ENCODE results near the gene C2CD3. TPM values are rescaled to one million over a fixed set of nuclear protein-coding genes. Genes with fewer than 3 reads are reported as not detected.
A peak's percentile ranks its signal among the peaks of the same experiment; 100 is the strongest.

The C2CD3 gene
- total RNA-seq, 1 experiment from 2014 or later, result 61.9 TPM

DNA sequence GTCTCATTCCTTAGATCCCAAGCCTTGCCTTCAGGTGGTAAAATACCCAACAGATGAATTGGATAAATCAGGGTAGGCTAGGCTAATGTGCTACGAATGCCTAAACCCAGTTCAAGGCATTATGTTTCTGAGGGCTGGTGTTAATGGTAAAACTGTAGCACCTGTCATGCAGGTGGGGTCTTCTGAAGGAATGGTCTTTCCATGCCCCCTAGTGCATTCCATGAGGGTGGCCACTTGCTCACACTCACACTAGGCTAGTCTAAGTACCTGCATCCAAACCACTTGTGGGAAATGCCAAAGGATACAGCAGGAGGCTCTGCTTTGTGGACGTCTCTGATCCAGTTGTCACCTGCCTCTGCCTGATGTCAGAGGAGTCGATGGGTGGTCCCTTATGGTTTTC is 137.8 kb downstream of the C2CD3 start:
- in situ Hi-C loops (cut with HindIII; ENCODE audit: low sequenced_read_pairs), result no loop called here
- DNase-seq (ENCODE audit: low spot score), result no peak

- in situ Hi-C loops (cut with HindIII; ENCODE audit: low sequenced_read_pairs), result no loop called here
- no peak for DNase-seq (ENCODE audit: low spot score)
Measured at GRCh38 chr11:74030723-74031676, 139.8 kb downstream of the C2CD3 start.

DNA sequence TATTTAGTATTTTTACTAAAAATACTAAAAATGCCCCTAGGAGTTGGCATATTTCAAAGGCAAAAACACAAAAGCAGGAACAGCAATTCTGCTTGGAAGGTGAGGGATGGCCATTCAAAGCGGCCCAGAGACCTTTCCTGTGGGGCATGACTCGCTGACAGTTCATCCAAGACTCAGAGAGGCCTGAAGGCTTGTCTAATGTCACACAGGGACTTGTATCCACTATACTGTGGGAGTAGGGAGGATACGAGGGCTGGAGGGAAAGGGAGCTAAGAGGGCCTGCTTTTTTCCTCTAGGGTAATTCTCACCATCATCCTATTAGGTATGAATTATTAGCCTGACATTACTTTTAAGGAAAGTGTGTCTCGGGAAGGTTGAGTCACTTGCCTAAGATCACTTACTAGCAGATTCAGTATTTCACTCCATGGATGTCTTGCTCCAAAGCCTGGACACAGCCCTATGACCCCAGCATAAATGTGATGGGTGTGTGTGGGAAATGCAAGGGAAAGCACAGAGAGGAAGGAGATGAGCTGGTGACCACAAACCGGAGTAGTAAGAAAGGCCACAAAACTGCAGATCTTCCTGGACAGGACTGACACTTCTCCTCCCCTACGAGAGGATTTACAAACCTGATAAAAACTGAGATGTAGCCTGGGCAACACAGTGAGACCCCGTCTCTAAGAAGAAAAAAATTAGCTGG is 145.2 kb downstream of the C2CD3 start:
- in situ Hi-C loops (cut with HindIII; ENCODE audit: low sequenced_read_pairs), result no loop called here
- DNase-seq (ENCODE audit: low spot score), result no peak

DNA sequence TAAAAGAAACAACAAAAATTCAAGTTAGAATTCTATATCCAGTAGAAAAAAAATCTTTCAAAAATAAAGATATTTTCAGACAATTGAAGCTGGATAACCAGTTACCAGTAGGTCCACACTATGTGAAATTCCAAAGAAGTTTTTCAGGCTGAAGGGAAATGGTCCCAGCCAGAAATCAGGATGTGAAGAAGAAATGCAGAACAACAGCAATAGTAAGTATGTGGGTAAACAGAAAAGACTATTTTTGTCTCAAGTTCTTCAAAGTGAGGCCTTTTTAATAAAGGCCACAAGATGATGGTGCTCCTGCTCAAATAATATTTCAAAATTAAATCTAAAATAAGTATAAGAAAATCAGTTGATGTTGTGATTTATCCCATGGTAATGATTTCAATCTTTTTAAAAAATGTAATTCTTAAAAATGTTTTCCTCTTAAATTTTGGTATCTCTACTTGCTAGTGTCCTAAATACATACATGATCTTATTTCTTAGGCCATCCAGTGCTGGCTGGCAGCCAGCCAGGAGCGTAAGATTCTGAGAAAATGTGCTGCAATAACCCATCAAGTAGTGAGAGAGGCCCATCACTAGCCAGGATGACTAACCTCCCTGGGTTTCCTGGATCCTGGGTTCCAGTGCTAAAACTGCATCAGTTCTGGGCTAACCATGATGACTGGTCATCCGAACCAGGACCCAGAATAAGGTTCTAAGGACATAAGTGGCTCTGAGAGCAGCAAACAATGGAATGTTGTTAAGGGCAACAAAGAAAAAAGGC is 146.4 kb downstream of the C2CD3 start:
- peak; percentile 8 for DNase-seq (ENCODE audit: low spot score)
- in situ Hi-C loops (cut with HindIII; ENCODE audit: low sequenced_read_pairs), result no loop called here

- in situ Hi-C loops (cut with HindIII; ENCODE audit: low sequenced_read_pairs), result no loop called here
- DNase-seq (ENCODE audit: low spot score), result no peak
Measured at GRCh38 chr11:74023276-74023675, 147.5 kb downstream of the C2CD3 start.

- no peak for DNase-seq (ENCODE audit: low spot score)
- in situ Hi-C loops (cut with HindIII; ENCODE audit: low sequenced_read_pairs), result no loop called here
Measured at GRCh38 chr11:74022546-74022945, 148.3 kb downstream of the C2CD3 start.

DNA sequence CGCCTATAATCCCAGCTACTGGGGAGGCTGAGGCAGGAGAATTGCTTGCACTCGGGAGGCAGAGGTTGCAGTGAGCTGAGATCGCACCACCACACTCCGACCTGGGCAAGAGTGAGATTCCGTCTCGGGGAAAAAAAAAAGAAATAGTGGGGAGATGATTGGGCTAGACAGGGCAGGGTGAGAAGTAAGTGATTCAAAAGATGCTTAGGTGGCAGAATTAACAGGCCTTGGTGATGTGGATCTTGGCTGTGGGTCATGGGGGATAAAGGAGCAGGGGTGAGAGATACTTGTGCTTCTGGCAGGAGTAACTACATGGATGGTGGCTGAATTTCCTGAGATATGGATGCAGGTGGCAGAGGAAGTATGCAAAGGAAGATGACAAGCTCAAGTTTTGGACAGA is 148.8 kb downstream of the C2CD3 start:
- DNase-seq (ENCODE audit: low spot score), result no peak
- in situ Hi-C loops (cut with HindIII; ENCODE audit: low sequenced_read_pairs), result no loop called here

DNA sequence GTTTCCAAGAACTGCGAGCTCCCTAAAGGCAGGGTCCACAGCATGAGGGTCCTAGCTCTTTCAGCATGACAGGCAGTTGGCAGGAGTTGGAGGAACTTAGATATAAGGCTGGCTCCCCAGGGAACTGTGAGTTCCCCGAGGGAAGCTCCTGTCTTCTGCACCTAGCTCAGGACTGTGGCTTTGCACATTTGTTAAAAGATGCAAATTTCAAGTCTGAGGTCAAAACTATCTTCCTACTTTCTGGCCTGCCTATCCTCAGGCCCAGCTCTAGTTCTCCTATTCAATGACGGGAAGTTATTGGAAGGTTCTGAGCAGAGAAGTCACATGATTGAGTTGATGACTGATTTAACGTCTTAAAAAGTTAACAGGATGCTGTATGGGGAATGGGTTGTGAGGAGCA is 150.3 kb downstream of the C2CD3 start:
- DNase-seq (ENCODE audit: low spot score), result no peak
- in situ Hi-C loops (cut with HindIII; ENCODE audit: low sequenced_read_pairs), result no loop called here

DNA sequence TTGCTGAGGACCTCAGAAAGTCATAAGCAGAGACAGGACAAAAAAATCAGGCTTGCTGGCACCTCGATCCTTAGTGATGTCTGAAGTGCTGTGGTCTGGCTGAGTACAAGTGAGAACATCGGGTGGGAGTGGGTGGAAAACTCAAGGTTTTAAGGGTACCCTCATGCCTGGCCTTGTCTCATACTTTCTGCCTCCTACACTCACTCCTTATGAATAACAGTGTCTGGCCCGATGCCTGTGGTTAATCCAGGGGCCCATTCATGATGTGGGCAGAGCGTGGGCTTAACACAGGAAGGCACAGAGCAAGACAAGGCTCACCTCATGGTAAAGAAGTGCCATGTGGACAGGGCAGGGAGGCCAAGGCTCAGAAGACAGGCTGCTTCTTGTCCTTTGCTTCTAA is 150.9 kb downstream of the C2CD3 start:
- in situ Hi-C loops (cut with HindIII; ENCODE audit: low sequenced_read_pairs), result no loop called here
- no peak for DNase-seq (ENCODE audit: low spot score)

DNA sequence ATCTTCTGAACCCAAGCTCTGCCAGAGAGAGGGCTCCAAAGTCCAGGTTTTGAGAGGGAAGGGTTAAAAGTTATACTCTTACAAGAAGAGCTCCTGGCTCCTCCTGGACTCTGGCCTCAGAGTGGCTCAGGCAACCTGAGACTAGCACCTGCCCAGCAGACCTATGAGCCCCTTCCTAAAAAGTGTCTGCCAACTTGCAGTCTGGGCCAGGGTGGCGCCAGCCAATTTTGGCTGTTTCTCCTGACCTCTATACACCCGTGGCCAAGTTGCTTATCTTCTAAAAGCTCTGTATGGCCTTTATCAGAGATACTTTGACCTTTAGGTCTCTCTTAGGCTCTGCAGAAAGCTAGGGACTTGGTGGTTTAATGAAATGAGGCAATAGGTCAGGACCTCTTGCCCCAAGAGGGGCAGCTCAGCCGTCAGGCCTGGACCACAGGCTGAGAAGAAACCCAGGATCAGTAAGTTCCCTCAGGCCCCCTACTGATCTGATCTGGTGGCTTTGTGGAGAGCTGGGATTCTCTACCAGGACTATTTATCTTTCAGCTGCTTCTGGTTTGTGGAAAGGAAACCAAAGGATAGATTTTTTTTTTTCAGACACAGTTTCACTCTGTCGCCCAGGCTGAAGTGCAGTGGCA is 151.6 kb downstream of the C2CD3 start:
- DNase-seq (ENCODE audit: low spot score), result no peak
- in situ Hi-C loops (cut with HindIII; ENCODE audit: low sequenced_read_pairs), result no loop called here

- peak; percentile 17 for DNase-seq (ENCODE audit: low spot score)
- in situ Hi-C loops (cut with HindIII; ENCODE audit: low sequenced_read_pairs), result no loop called here
Measured at GRCh38 chr11:74018331-74019005, 152.3 kb downstream of the C2CD3 start.

GRCh38 chr11:74017631-74018030 is 153.2 kb downstream of the C2CD3 start:
- no peak for DNase-seq (ENCODE audit: low spot score)
- in situ Hi-C loops (cut with HindIII; ENCODE audit: low sequenced_read_pairs), result no loop called here

GRCh38 chr11:74015919-74016684 is 154.7 kb downstream of the C2CD3 start:
- in situ Hi-C loops (cut with HindIII; ENCODE audit: low sequenced_read_pairs), result no loop called here
- no peak for DNase-seq (ENCODE audit: low spot score)

DNA sequence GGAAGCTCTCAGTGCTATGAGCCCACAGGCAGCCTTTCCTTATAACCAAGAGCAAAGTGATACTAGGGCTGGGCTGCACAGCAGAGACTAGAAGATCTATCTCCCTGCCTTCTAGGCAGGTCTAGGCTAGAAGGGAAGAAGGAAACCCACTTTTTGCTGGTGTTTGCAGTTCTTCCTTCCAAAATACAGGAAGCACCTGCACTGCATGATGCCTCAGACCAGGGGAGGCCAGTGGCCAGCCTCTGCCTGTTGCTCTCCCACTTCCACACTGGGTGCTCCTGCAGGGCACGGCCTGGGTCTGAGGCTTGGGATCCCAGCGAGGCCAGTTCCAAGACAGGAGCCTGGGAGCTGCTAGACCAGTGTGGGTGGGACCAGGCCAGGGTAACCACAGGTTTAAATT is 155.9 kb downstream of the C2CD3 start:
- in situ Hi-C loops (cut with HindIII; ENCODE audit: low sequenced_read_pairs), result no loop called here

GRCh38 chr11:74013141-74013540 is 157.7 kb downstream of the C2CD3 start:
- DNase-seq (ENCODE audit: low spot score), result no peak
- in situ Hi-C loops (cut with HindIII; ENCODE audit: low sequenced_read_pairs), result no loop called here

More for the DNA sequence above, 155.9 kb downstream of the C2CD3 start:
- no peak for DNase-seq (ENCODE audit: low spot score)

DNA sequence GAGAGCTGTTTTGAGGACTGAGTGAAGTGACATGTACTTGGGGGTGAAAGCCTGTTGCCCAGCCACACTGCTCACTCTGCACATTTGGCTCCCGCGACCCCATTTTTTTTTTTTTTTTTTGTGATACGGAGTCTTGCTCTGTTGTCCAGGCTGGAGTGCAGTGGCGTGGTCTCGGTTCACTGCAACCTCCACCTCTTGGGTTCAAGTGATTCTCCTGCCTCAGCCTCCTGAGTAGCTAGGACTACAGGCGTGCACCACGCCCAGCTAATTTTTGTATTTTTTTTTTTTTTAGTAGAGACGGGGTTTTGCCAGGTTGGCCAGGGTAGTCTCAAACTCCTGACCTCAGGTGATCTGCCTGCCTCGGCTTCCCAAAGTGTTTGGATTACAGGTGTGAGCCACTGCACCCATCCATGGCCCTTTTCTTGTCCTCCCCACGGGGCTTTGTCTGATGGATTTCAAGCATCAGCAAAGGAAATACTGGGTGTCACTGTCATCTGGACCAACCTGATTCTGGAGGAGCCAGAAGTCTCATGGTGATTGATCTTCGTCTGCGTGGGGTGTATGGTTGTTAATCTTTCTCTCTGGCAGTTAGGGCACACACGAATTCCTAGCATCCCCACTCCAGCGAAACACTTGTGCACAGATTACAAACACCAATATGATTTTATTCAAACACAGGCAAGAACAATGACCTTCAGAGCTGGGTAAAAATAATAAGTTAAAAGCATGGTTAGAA is 158.6 kb downstream of the C2CD3 start:
- in situ Hi-C loops (cut with HindIII; ENCODE audit: low sequenced_read_pairs), result no loop called here
- no peak for DNase-seq (ENCODE audit: low spot score)

- no peak for DNase-seq (ENCODE audit: low spot score)
- in situ Hi-C loops (cut with HindIII; ENCODE audit: low sequenced_read_pairs), result no loop called here
Measured at GRCh38 chr11:74011360-74012073, 159.3 kb downstream of the C2CD3 start.
